ENCODE results near the gene MLLT11.

- no peak for TF ChIP-seq CTCF (IDR thresholded peaks at IDR 0.05; ENCODE audit: low read length)
- TF ChIP-seq EZH2 (IDR thresholded peaks at IDR 0.05; ENCODE audit: borderline replicate concordance, low read length) = no peak
Measured at GRCh38 chr1:151085953-151086559, 25.9 kb downstream of the MLLT11 start.

Measured in OCI-LY1 (cell line).